ENCODE data around the gene ZNF430. TPM values are rescaled to one million over a fixed set of nuclear protein-coding genes. Genes with fewer than 3 reads are reported as not detected.

The ZNF430 gene
- total RNA-seq, 2 experiments from 2014 or later = 14.7 to 17.1 TPM

GRCh38 chr19:21052902-21053301 lies 32.4 kb downstream of the ZNF430 start:
- H3K4me3 Mint-ChIP-seq = no peak overlapping the region
- H3K36me3 Mint-ChIP-seq (ENCODE audit: low read depth) = peaks cover 75% of the 10 kb centered on the region
- no peak overlapping the region for H3K27ac Mint-ChIP-seq
- H3K27me3 Mint-ChIP-seq = no peaks in the 10 kb centered on the region
- intact Hi-C loops (cut with DNase I, micrococcal nuclease) = no loop called here
- POLR2A ChIA-PET = no interaction called here
- no peaks in the 10 kb centered on the region for H3K4me1 Mint-ChIP-seq
- CTCF ChIA-PET = no interaction called here
- DNase-seq (no peak), ATAC-seq (no peak)
- peaks cover 28% of the 10 kb centered on the region for H3K9me3 Mint-ChIP-seq (ENCODE audit: low read depth)

- DNase-seq = no peak
- Mint-ChIP-seq H3K36me3 (ENCODE audit: low read depth) (peaks cover 56% of the 10 kb centered on the region), H3K9me3 (ENCODE audit: low read depth) (no peaks in the 10 kb centered on the region), H3K27me3 (no peaks in the 10 kb centered on the region), H3K4me3 (no peak overlapping the region), H3K27ac (no peak overlapping the region), H3K4me1 (no peaks in the 10 kb centered on the region)
- intact Hi-C loops (cut with DNase I, micrococcal nuclease) = no loop called here
- CTCF ChIA-PET = interaction anchor here (0.6 to 0.7 kb wide), 2 partner anchors 18 to 332 kb away, joined by 3 read pairs; partner anchors contain the start of gene ZNF493
- ATAC-seq = no peak
- POLR2A ChIA-PET = interaction anchor here (0.6 kb wide), 1 partner anchor 501 kb away, joined by 3 read pairs; no protein-coding TSS in a partner anchor
These were observed 44.9 kb downstream of the ZNF430 start for GRCh38 chr19:21065336-21065735.

- H3K27me3 Mint-ChIP-seq = no peaks in the 10 kb centered on the region
- peak within 1 kb of the TSS; percentile 99 for H3K4me3 Mint-ChIP-seq
- intact Hi-C loops (cut with DNase I, micrococcal nuclease) = loop anchor here (1.0 to 10.0 kb wide), 7 partner anchors 59 to 421 kb away; partner anchors contain the start of genes ZNF430 (in 1 of the 2), ZNF626 (in 1 of the 2), ZNF708 (in 1 of the 2) and ZNF85 (in 1 of the 2)
- ChIA-PET POLR2A (interaction anchor here (0.7 to 1.6 kb wide), 4 partner anchors 54 to 83 kb away, joined by 4 to 5 read pairs (median 4); partner anchors contain the start of genes ZNF430 and ZNF431), CTCF (interaction anchor here (1.1 kb wide), 1 partner anchor 12 kb away, joined by 4 read pairs; no protein-coding TSS in a partner anchor)
- peaks cover 24% of the 10 kb centered on the region for H3K4me1 Mint-ChIP-seq
- peak within 1 kb of the TSS; percentile 97 for H3K27ac Mint-ChIP-seq
- peak; percentile 89 for DNase-seq
- ATAC-seq = peak; percentile 98
- H3K36me3 Mint-ChIP-seq (ENCODE audit: low read depth) = peaks cover 20% of the 10 kb centered on the region
- H3K9me3 Mint-ChIP-seq (ENCODE audit: low read depth) = no peaks in the 10 kb centered on the region
These were observed 61.8 kb downstream of the ZNF430 start, which contains the start of gene ZNF714 for GRCh38 chr19:21082011-21082975. Gene ZNF714 (plus strand): TSS chr19:21082203. CDS start chr19:21098269, 16,066 bp downstream.

DNA sequence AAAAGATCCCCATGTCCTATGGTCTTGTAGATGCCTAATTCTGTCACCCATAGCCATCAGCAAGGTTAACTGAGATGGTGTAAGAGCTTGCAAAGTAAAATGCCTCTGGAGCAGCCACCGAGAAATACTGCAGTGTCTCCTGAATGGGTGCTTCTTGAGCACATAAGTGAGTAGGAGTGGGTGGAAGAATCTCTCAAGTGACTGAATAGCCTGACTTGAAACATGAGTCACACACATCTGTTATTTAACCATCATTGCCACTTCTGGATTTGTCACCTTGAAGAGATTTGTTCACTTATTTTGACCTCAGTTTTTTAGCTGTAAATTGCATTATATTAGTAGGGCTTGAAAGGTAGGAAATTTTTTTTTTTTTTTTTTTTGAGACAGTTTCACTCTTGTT lies 63.9 kb downstream of the ZNF430 start:
- intact Hi-C loops (cut with DNase I, micrococcal nuclease) = loop anchor here in 1 of 2 experiments (1.0 to 10.0 kb wide), 3 partner anchors 61 to 308 kb away; partner anchors contain the start of genes ZNF66 and ZNF708
- ATAC-seq = peak; percentile 57
- Mint-ChIP-seq H3K27ac (peak overlapping the region; percentile 42), H3K4me1 (peaks cover 24% of the 10 kb centered on the region), H3K36me3 (ENCODE audit: low read depth) (peaks cover 20% of the 10 kb centered on the region), H3K27me3 (no peaks in the 10 kb centered on the region), H3K9me3 (ENCODE audit: low read depth) (no peaks in the 10 kb centered on the region), H3K4me3 (no peak overlapping the region)
- ChIA-PET CTCF (no interaction called here), POLR2A (interaction anchor here (0.6 kb wide), 1 partner anchor 679 kb away, joined by 3 read pairs; no protein-coding TSS in a partner anchor)
- peak; percentile 49 for DNase-seq

DNA sequence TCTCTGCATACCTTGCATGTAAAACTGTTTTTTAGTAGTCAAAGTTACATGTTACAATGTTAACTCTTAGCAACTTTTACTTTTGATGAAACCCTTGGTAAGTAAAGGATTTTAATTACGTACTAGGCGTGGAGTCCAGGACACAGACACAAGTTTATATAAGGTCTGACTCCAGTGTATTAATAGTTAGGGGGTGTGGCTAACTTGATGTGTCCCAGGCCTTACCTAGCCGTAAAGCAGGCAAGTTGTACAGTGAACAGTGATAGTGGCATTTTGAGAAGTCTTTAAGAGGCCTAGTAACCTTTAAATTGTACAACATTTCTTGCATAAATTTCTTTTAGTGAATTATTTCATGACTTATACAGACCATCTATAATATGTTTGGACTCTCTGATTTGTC lies 67.4 kb downstream of the ZNF430 start:
- ATAC-seq (no peak), DNase-seq (no peak)
- no peak overlapping the region for H3K27ac Mint-ChIP-seq
- ChIA-PET CTCF (no interaction called here), POLR2A (no interaction called here)
- H3K27me3 Mint-ChIP-seq = no peaks in the 10 kb centered on the region
- no peak overlapping the region for H3K4me3 Mint-ChIP-seq
- H3K4me1 Mint-ChIP-seq = peaks cover 26% of the 10 kb centered on the region
- H3K36me3 Mint-ChIP-seq (ENCODE audit: low read depth) = peaks cover 30% of the 10 kb centered on the region
- H3K9me3 Mint-ChIP-seq (ENCODE audit: low read depth) = no peaks in the 10 kb centered on the region
- intact Hi-C loops (cut with DNase I, micrococcal nuclease) = loop anchor here in 1 of 2 experiments (10.0 kb wide), 1 partner anchor 237 kb away; the partner anchor contains the start of gene ZNF708

DNA sequence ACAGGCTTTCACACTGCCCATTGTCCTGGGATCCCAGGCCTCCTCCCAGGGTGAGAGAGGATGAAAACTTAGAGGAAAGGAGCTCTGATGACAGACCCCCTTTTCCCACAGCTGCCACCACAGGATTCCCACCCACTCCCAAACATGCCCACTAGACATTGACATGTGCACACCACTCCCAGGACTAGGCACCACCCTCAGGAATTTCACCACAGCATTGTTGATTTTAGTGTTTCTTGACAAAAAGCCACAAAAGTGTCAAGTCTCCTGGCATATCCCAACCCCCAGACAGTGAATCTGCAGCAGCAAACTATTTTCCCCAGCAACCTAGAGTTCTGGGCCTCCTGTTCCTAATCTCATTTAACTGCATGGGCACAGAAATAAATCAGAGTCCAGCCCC lies 71.7 kb downstream of the ZNF430 start:
- peaks cover 20% of the 10 kb centered on the region for H3K36me3 Mint-ChIP-seq (ENCODE audit: low read depth)
- CTCF ChIA-PET = no interaction called here
- ATAC-seq (no peak), DNase-seq (no peak)
- no peak overlapping the region for H3K4me3 Mint-ChIP-seq
- H3K9me3 Mint-ChIP-seq (ENCODE audit: low read depth) = no peaks in the 10 kb centered on the region
- POLR2A ChIA-PET = interaction anchor here (1.4 kb wide), 1 partner anchor 61 kb away, joined by 4 read pairs; no protein-coding TSS in a partner anchor
- peaks cover 2% of the 10 kb centered on the region for H3K4me1 Mint-ChIP-seq
- no peaks in the 10 kb centered on the region for H3K27me3 Mint-ChIP-seq
- intact Hi-C loops (cut with DNase I, micrococcal nuclease) = no loop called here
- no peak overlapping the region for H3K27ac Mint-ChIP-seq

GRCh38 chr19:21094347-21095025 lies 74.0 kb downstream of the ZNF430 start:
- ATAC-seq (no peak), DNase-seq (no peak)
- Mint-ChIP-seq H3K9me3 (ENCODE audit: low read depth) (no peaks in the 10 kb centered on the region), H3K27me3 (no peaks in the 10 kb centered on the region), H3K36me3 (ENCODE audit: low read depth) (peaks cover 23% of the 10 kb centered on the region), H3K4me1 (peaks cover 2% of the 10 kb centered on the region), H3K27ac (no peak overlapping the region), H3K4me3 (no peak overlapping the region)
- CTCF ChIA-PET = interaction anchor here (0.6 kb wide), 1 partner anchor 873 kb away, joined by 4 read pairs; no protein-coding TSS in a partner anchor
- intact Hi-C loops (cut with DNase I, micrococcal nuclease) = no loop called here
- POLR2A ChIA-PET = interaction anchor here (0.6 kb wide), 1 partner anchor 389 kb away, joined by 3 read pairs; no protein-coding TSS in a partner anchor

DNA sequence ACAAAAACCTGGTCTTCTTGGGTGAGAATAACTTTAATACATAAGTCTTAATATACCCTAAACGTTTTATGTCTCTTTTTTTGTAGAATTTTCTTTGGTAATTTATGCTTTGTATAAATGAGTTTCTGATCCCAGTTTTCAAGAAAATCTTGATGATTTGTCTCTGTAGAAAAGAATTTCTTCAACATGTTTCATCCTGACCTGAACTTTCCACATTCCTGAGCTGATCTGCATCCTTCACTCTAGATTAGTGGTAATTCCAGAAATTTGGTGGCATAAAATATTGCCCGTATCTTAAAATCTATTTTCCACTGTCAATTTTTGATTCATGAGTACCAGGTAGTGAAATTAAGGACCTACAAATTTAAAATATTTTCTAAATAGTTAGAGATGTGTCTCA lies 77.8 kb downstream of the ZNF430 start:
- H3K36me3 Mint-ChIP-seq (ENCODE audit: low read depth) = peaks cover 27% of the 10 kb centered on the region
- no peak overlapping the region for H3K4me3 Mint-ChIP-seq
- H3K27ac Mint-ChIP-seq = no peak overlapping the region
- intact Hi-C loops (cut with DNase I, micrococcal nuclease) = no loop called here
- no peaks in the 10 kb centered on the region for H3K27me3 Mint-ChIP-seq
- H3K9me3 Mint-ChIP-seq (ENCODE audit: low read depth) = no peaks in the 10 kb centered on the region
- ChIA-PET POLR2A (no interaction called here), CTCF (interaction anchor here (0.6 kb wide), 1 partner anchor 16 kb away, joined by 3 read pairs; no protein-coding TSS in a partner anchor)
- DNase-seq (no peak), ATAC-seq (no peak)
- no peaks in the 10 kb centered on the region for H3K4me1 Mint-ChIP-seq

- CTCF ChIA-PET = interaction anchor here (0.7 kb wide), 1 partner anchor 449 kb away, joined by 3 read pairs; no protein-coding TSS in a partner anchor
- DNase-seq (no peak), ATAC-seq (no peak)
- intact Hi-C loops (cut with DNase I, micrococcal nuclease) = no loop called here
- no peaks in the 10 kb centered on the region for H3K4me1 Mint-ChIP-seq
- H3K9me3 Mint-ChIP-seq (ENCODE audit: low read depth) = no peaks in the 10 kb centered on the region
- peaks cover 38% of the 10 kb centered on the region for H3K36me3 Mint-ChIP-seq (ENCODE audit: low read depth)
- H3K27me3 Mint-ChIP-seq = no peaks in the 10 kb centered on the region
- POLR2A ChIA-PET = no interaction called here
- no peak overlapping the region for H3K4me3 Mint-ChIP-seq
- H3K27ac Mint-ChIP-seq = no peak overlapping the region
These were observed 81.2 kb downstream of the ZNF430 start for GRCh38 chr19:21101521-21102242.

GRCh38 chr19:21109116-21109515 lies 88.7 kb downstream of the ZNF430 start:
- no peak for DNase-seq
- Mint-ChIP-seq H3K9me3 (ENCODE audit: low read depth) (peaks cover 17% of the 10 kb centered on the region), H3K4me1 (no peaks in the 10 kb centered on the region), H3K27ac (no peak overlapping the region), H3K27me3 (no peaks in the 10 kb centered on the region), H3K4me3 (no peak overlapping the region), H3K36me3 (ENCODE audit: low read depth) (peaks cover 72% of the 10 kb centered on the region)
- no peak for ATAC-seq
- ChIA-PET POLR2A (no interaction called here), CTCF (no interaction called here)
- intact Hi-C loops (cut with DNase I, micrococcal nuclease) = no loop called here

Data from activated CD4-positive, alpha-beta T cell treated with anti-CD3 and anti-CD28 coated beads for 36 hours (primary cell).